Coronary artery (tissue), 2 donors: Measurements from ENCODE around the gene ANKRD13B.

ENCODE experiments used
- DNase-seq: peaks from one replicate; pipeline ENCODE4 v3.0.0-alpha.2; 2017; ENCODE audit warnings: low spot score
- H3K27ac ChIP-seq, 2 donors: fragments of 200-600 bp; sonication (generic); one replicate each; pipeline ENCODE4 v1.5.1; 2016 to 2019
- H3K4me3 ChIP-seq: fragments of 200-600 bp; sonication (generic); 2 replicates; pipeline ENCODE4 v1.5.1; 2016; ENCODE audit warnings: mild to moderate bottlenecking, moderate library complexity
- TF ChIP-seq, protein P1 (sequence below): fragments of 200-600 bp; sonication (generic); IDR thresholded peaks from one replicate; pipeline ENCODE4 v1.5.1; 2019; ENCODE audit warnings: antibody characterized with exemption

ANKRD13B gene

DNA sequence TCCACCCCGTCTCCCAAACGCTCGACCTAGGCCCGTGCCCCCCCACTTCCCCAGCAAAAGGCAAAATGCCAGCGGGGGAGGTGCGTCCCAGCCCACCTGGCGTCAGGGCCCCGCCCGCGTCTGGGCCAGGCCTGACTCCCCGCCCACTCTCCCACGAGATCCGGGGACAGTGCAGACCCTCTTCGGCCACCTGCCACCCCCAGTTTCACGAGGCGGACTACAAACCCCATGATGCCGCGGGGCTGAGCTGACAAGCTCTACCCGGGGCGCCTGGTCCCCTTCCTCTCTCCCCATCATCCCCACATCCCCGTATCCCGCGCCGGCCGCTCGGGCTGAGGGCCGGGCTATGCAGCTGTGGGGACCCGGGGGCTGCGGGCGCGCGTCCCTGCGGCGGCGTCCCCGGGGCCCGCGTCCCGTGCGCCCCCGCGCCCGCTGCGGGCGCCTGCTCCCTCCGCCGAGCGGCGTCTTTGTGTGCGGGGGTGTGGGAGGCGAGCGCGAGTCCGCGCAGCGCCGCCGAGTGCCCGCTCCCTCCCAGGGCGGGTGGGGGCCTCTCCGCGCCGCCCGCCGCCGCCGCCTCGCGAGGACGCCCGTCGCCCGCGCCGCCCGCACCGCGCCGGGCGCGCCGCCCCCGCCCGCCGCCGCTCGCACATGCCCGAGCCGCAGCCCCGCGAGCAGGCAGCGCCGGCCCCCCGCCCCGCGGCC lies at the start of gene ANKRD13B:
ANKRD13B (plus strand) TSS at position 283 of the 702 bp plus-strand sequence. CDS start 490 bp downstream, outside the sequence.
- DNase-seq: no peak
- Histone ChIP-seq H3K4me3 (peak within 1 kb of the TSS; percentile 99), H3K27ac (peak within 1 kb of the TSS; percentile 71 to 96)

DNA sequence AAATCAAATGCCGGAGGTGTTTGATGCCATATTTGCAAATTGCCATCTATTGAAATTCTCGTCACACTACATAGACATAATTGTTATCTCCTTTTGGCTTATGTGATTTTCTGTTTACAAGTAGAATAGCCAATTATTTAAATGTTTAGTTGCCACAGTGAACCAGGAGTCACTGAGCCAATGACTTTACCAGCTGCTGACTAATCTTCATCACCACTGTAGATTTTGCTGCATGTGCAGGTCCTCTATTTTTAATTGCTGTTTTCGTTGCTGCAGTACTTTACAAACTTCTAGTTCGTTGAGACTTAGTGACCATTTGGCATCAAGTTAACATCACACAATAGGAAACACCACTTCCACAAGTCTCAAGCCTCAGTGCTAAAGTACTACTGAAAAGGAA lies 48.9 kb upstream of the ANKRD13B start:
- TF ChIP-seq, protein P1, sequence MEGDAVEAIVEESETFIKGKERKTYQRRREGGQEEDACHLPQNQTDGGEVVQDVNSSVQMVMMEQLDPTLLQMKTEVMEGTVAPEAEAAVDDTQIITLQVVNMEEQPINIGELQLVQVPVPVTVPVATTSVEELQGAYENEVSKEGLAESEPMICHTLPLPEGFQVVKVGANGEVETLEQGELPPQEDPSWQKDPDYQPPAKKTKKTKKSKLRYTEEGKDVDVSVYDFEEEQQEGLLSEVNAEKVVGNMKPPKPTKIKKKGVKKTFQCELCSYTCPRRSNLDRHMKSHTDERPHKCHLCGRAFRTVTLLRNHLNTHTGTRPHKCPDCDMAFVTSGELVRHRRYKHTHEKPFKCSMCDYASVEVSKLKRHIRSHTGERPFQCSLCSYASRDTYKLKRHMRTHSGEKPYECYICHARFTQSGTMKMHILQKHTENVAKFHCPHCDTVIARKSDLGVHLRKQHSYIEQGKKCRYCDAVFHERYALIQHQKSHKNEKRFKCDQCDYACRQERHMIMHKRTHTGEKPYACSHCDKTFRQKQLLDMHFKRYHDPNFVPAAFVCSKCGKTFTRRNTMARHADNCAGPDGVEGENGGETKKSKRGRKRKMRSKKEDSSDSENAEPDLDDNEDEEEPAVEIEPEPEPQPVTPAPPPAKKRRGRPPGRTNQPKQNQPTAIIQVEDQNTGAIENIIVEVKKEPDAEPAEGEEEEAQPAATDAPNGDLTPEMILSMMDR: no peak
- DNase-seq: no peak
- H3K27ac ChIP-seq: no peak overlapping the region
- H3K4me3 ChIP-seq: no peak overlapping the region

More for the DNA sequence above, at the start of gene ANKRD13B:
- TF ChIP-seq, protein P1: no peak

DNA sequence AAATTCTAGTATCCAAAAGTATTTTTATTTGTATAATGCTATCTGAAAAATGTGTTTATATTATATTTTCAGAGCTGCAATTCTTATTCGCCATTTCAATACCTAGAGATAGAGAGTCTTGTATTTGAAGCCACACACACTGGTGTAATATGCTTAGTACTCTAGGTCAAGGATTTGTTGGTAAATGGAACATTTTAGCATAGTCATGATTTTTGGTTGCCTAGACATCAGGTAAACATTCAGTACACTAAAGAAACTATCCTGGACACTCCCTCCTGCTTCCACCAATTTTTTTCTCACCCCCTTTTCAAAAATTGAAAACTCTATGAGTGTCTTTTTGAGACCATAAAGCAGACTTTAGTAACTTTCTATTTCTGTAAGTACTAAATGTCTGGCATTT lies 46.8 kb upstream of the ANKRD13B start:
- TF ChIP-seq, protein P1: no peak
- H3K4me3 ChIP-seq: no peak overlapping the region
- no peak for DNase-seq
- no peak overlapping the region for H3K27ac ChIP-seq

DNA sequence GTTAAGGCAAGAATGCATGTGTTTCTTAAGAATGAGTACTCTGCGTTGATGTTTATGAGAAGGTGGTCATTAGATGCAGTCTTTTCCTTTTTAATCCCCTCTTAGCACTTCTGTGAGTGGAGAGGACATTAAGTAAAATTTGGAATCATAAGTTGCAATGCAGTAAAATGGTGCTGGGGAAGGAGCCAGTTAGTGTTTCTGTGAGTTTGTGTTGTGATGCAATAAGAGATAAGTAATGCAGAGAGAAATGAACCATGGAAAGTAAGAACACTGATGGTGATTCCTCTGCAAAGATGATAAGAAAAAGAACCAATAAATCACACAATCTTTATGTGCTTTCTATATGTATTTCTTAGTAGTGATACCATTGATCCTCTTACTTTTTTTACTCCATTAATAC lies 46.1 kb upstream of the ANKRD13B start:
- no peak for DNase-seq
- TF ChIP-seq, protein P1: no peak

DNA sequence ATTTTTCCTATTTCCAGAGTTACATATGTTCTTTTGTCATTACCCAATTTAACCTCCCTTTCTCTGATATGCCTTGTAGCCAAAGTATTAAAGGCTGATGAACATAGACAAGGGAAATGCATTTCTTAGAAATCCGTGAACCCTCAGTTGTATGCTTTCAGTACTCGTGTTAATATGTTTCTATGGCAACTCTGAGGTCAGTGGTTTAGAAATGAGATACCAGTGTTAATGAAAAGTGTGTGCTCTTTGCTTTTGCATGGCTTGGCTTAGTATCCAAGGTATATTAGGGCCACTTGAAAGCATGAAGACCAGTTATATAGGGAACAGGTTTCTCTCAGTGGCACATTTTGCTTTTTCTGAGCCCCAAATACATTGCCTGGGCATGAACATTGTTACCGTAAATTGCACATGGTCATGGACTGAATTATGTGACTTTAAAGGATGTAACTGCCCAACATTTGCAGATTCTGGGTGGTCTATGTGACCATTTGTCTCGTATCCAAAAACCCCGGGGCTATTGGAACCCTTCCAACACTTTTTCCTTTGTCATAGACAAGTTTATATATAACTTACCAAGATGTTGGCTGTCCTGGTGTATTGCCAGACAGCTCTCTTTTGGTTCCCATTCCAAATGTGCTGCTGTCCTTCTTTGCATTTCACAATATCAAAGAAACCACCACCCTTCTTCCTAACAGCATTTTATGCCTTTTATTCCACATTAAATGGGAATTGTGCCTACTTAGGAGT lies 43.6 kb upstream of the ANKRD13B start:
- TF ChIP-seq, protein P1: no peak
- no peak for DNase-seq
- H3K4me3 ChIP-seq: no peak overlapping the region
- H3K27ac ChIP-seq: no peak overlapping the region

More for the DNA sequence above, 46.1 kb upstream of the ANKRD13B start:
- H3K27ac ChIP-seq: no peak overlapping the region
- H3K4me3 ChIP-seq: no peak overlapping the region

DNA sequence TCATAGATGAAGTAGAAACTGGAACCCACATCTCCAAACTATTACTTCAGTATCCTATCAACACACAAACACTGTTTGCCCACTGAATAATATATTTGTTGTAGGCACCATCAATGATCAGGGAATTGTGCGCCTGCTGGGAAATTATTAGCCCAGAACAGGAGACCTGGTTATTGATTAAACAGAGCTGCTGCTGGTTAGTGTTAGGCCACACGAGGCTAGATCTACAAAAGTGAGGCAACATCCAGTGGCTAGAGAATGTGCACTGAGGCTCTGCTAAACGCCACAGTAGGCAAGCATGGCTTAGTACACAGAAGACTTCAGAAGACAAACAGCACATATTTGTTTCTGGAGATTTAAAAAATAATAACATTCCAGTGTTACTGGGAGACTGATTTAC lies 37.1 kb upstream of the ANKRD13B start:
- Histone ChIP-seq H3K4me3 (no peak overlapping the region), H3K27ac (no peak overlapping the region)
- no peak for DNase-seq
- TF ChIP-seq, protein P1: no peak
